Uterus (tissue), 4 donors: Measurements from ENCODE around the gene FRK. TPM values are rescaled to one million over a fixed set of nuclear protein-coding genes. Genes with fewer than 3 reads are reported as not detected.

Experiments
- DNase-seq, 2 donors: peaks; one replicate each; pipeline ENCODE4 v3.0.0-alpha.2; 2019 to 2020
- H3K27ac ChIP-seq, 2 donors: fragments of 200-600 bp; sonication (generic); 1 replicate in 1 of 2; 2 replicates in 1 of 2; pipeline ENCODE4 v1.5.1; 2016 to 2018
- H3K27me3 ChIP-seq, 2 donors: fragments of 200-600 bp; sonication (generic); one replicate each; pipeline ENCODE4 v1.5.1; 2018 to 2019; ENCODE audit warnings: control low read depth in 1 of 2
- H3K36me3 ChIP-seq, 2 donors: fragments of 200-600 bp; sonication (generic); one replicate each; pipeline ENCODE4 v1.5.1; 2019; ENCODE audit warnings: control low read depth in 1 of 2
- H3K4me1 ChIP-seq, 2 donors: fragments of 200-600 bp; sonication (generic); one replicate each; pipeline ENCODE4 v1.5.1; 2018 to 2019; ENCODE audit warnings: control low read depth in 1 of 2
- H3K4me3 ChIP-seq, 2 donors: fragments of 200-600 bp; sonication (generic); 1 replicate in 1 of 2; 2 replicates in 1 of 2; pipeline ENCODE4 v1.5.1; 2018 to 2019; ENCODE audit warnings: mild to moderate bottlenecking in 1 of 2
- H3K9me3 ChIP-seq, 2 donors: fragments of 200-600 bp; sonication (generic); one replicate each; pipeline ENCODE4 v1.5.1; 2019; ENCODE audit warnings: control low read depth in 1 of 2
- POLR2A ChIP-seq, 2 donors: fragments of 450-650 bp; IDR thresholded peaks; one replicate each; pipeline ENCODE4 v1.6.1; 2016; ENCODE audit warnings: antibody characterized with exemption in 2 of 2, mild to moderate bottlenecking in 1 of 2, moderate library complexity in 1 of 2
- intact Hi-C: fragments of 100-400 bp; cut with DNase I; formaldehyde crosslinking; loops from one replicate; pipeline ENCODE4 v1.15.1; 2023; ENCODE audit warnings: low total_unique reads
- total RNA-seq, 4 donors: library from RNA; depleted of rRNA in 3 of 4; stranded (reverse); fragments of >200 nt in 3 of 4; gene quantifications; one replicate each; pipeline versions ENCODE4 v1.1.0 to v1.2.4, GENCODE V29; 2014 to 2023
- TF ChIP-seq, protein P1 (sequence below), 4 experiments: fragments of 200-600 bp in 2 of 4; fragments of 450-650 bp in 2 of 4; sonication (generic) in 2 of 4; IDR thresholded peaks; one replicate each; pipeline ENCODE4 v1.5.1; 2016 to 2019; ENCODE audit warnings: antibody characterized with exemption in 4 of 4, mild to moderate bottlenecking in 2 of 4, moderate library complexity in 1 of 4
- donor health status: DM: yes; HTN: yes; CAD: no.

FRK gene
- total RNA-seq, 4 donors from 2014 or later = 1.8 to 8.2 (median 2.3) TPM

DNA sequence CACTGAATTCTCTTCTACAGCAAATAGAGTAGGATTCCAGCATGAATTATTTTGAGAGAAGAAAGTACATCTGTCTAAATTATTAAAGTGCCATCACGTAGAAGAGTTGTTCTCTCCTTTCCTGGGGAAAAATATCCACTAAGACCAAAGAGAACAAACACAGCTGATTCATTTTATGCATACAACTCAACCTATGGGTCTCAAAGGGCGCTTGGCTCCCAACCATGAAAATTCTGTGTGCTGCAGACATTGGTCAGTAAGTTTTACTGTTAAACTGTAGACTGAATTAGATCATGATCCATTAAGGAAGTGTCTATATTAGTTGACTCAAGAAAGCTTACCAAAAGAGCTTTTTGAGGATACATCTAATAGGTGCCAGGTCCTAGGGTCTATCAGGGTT, 83.5 kb downstream of the FRK start:
- intact Hi-C loops = no loop called here
- TF ChIP-seq, protein P1, sequence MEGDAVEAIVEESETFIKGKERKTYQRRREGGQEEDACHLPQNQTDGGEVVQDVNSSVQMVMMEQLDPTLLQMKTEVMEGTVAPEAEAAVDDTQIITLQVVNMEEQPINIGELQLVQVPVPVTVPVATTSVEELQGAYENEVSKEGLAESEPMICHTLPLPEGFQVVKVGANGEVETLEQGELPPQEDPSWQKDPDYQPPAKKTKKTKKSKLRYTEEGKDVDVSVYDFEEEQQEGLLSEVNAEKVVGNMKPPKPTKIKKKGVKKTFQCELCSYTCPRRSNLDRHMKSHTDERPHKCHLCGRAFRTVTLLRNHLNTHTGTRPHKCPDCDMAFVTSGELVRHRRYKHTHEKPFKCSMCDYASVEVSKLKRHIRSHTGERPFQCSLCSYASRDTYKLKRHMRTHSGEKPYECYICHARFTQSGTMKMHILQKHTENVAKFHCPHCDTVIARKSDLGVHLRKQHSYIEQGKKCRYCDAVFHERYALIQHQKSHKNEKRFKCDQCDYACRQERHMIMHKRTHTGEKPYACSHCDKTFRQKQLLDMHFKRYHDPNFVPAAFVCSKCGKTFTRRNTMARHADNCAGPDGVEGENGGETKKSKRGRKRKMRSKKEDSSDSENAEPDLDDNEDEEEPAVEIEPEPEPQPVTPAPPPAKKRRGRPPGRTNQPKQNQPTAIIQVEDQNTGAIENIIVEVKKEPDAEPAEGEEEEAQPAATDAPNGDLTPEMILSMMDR (IDR thresholded peaks at IDR 0.05) = no peak
- no peak for TF ChIP-seq POLR2A (IDR thresholded peaks at IDR 0.05)
- DNase-seq = no peak
- Histone ChIP-seq H3K9me3 (no peaks in the 10 kb centered on the region), H3K4me3 (no peak overlapping the region), H3K36me3 (no peaks in the 10 kb centered on the region), H3K27ac (no peak overlapping the region), H3K27me3 (no peaks in the 10 kb centered on the region), H3K4me1 (no peaks in the 10 kb centered on the region)

DNA sequence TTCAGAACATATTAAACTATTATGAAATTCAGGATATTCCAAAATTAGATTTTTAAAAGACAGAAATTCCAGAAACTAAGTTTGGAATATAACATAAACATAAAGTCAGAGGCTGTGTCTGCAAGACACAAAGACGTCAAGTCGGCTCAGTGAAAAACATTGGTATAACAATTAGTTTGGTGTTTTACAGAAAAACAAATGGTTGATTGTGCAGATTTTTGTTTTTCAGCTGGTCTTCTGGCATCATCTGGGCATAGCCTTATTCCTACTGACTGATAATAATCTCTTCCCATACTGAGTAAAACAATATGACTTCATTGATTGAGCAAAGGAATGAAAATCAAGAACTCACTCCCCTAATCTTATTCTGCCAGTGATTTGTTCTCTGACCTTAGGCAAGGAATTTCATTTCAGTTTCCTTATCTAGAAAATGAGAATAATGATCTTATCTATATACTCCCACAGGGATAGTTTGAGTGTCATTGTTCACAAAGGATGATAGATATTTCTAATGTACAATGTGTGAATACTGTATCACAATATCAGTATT, 84.3 kb downstream of the FRK start:
- no peak for DNase-seq
- no peak overlapping the region for H3K4me3 ChIP-seq
- no peaks in the 10 kb centered on the region for H3K27me3 ChIP-seq
- TF ChIP-seq, protein P1 (IDR thresholded peaks at IDR 0.05) = no peak
- no peak for TF ChIP-seq POLR2A (IDR thresholded peaks at IDR 0.05)
- H3K4me1 ChIP-seq = no peaks in the 10 kb centered on the region
- H3K9me3 ChIP-seq = no peaks in the 10 kb centered on the region
- H3K36me3 ChIP-seq = no peaks in the 10 kb centered on the region
- intact Hi-C loops = no loop called here
- no peak overlapping the region for H3K27ac ChIP-seq

DNA sequence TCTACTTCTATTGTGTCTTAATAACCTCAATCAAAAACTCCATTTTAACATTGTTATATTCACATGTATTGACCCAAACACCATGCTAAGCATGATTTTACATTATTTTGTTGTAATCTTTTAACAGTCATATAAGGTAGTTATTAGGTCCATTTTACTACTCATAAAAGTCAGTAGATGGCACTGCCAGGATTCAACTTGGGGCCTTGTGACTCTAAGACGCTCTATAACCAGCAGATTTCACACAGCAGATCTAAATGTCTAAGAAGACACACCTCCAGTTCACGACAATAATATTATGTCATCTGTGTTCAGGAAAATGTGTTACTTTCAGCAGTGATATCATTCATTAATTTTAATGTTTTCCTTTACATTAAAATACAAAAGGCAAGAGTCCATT, 88.0 kb downstream of the FRK start:
- Histone ChIP-seq H3K4me1 (no peaks in the 10 kb centered on the region), H3K36me3 (no peaks in the 10 kb centered on the region), H3K4me3 (no peak overlapping the region), H3K27ac (no peak overlapping the region), H3K9me3 (no peaks in the 10 kb centered on the region), H3K27me3 (no peaks in the 10 kb centered on the region)
- DNase-seq = no peak
- intact Hi-C loops = no loop called here
- TF ChIP-seq, protein P1 (IDR thresholded peaks at IDR 0.05) = no peak
- TF ChIP-seq POLR2A (IDR thresholded peaks at IDR 0.05) = no peak

DNA sequence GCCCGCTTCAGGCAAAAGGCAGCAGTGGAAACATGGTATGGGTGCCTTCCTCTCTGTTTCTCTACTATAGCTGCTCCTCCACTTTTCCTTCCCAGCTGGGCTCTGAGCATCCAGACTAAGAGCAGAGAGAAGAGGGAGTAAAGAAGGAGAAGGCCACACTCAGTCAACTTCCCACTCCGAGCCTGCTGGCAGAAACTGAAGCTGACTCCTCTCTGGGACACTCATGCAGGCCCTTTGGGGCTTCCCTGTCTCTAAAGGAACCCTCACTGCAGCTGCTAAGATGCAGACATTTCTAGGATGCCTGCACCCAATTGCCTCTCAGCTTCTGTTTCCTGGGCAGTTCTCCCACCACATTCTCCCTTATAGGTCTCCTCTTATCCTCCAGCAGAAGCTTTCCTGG, 88.9 kb downstream of the FRK start:
- no peaks in the 10 kb centered on the region for H3K36me3 ChIP-seq

DNA sequence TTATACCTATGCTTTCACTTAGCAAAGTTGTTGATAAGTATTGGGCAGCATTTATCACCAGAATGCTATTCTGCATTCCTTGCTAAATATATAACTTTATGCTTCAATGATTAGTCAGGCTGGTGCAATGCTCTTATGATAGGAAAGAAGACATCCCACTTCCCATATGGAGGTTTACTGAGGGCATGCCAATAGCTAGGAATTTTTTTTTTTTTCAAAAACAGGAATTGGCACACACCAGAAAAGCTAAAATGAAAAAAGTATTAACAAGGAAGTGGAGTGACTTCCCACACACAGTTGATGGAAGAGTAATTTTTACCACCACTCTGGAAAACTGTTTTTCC, 90.8 kb downstream of the FRK start:
- Histone ChIP-seq H3K4me3 (no peak overlapping the region), H3K4me1 (no peaks in the 10 kb centered on the region), H3K36me3 (no peaks in the 10 kb centered on the region), H3K27me3 (no peaks in the 10 kb centered on the region), H3K27ac (no peak overlapping the region), H3K9me3 (no peaks in the 10 kb centered on the region)
- no peak for DNase-seq
- no peak for TF ChIP-seq POLR2A (IDR thresholded peaks at IDR 0.05)
- intact Hi-C loops = no loop called here

More for the DNA sequence above, 88.9 kb downstream of the FRK start:
- DNase-seq = no peak
- intact Hi-C loops = no loop called here
- Histone ChIP-seq H3K4me1 (no peaks in the 10 kb centered on the region), H3K4me3 (no peak overlapping the region), H3K27ac (no peak overlapping the region), H3K9me3 (no peaks in the 10 kb centered on the region), H3K27me3 (no peaks in the 10 kb centered on the region)
- TF ChIP-seq, protein P1 (IDR thresholded peaks at IDR 0.05) = no peak
- no peak for TF ChIP-seq POLR2A (IDR thresholded peaks at IDR 0.05)
